Measurements from ENCODE around the gene TUBB1.

GRCh38 chr20:59020938-59021551 lies 1.8 kb downstream of the TUBB1 start:
- no peak for TF ChIP-seq EZH2 (IDR thresholded peaks at IDR 0.05)
- TF ChIP-seq, protein P1, sequence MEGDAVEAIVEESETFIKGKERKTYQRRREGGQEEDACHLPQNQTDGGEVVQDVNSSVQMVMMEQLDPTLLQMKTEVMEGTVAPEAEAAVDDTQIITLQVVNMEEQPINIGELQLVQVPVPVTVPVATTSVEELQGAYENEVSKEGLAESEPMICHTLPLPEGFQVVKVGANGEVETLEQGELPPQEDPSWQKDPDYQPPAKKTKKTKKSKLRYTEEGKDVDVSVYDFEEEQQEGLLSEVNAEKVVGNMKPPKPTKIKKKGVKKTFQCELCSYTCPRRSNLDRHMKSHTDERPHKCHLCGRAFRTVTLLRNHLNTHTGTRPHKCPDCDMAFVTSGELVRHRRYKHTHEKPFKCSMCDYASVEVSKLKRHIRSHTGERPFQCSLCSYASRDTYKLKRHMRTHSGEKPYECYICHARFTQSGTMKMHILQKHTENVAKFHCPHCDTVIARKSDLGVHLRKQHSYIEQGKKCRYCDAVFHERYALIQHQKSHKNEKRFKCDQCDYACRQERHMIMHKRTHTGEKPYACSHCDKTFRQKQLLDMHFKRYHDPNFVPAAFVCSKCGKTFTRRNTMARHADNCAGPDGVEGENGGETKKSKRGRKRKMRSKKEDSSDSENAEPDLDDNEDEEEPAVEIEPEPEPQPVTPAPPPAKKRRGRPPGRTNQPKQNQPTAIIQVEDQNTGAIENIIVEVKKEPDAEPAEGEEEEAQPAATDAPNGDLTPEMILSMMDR (IDR thresholded peaks at IDR 0.05), result no peak
- no peak for TF ChIP-seq EZH2phosphoT487 (IDR thresholded peaks at IDR 0.05)
